HepG2 (cell line): ENCODE measurements around the gene WNK1. TPM values are rescaled to one million over a fixed set of nuclear protein-coding genes. Genes with fewer than 3 reads are reported as not detected.

Experiments used
- ATAC-seq: fragments of 200-7000 bp; cut with Tn5 transposase; 3 replicates; pipeline ENCODE4 v1.9.1; 2020; ENCODE audit warnings: mild to moderate bottlenecking, moderate library complexity
- BruUV-seq: library from RNA; stranded (reverse); fragments of 400-500 nt; replicated peaks from 2 replicates; lab custom pipeline; 2021; lab: Mats Ljungman, UMichigan
- CTCF ChIA-PET: fragments of 300-600 bp; formaldehyde crosslinking; extraction: SDS; loops from one replicate; lab custom pipeline; 2021; ENCODE audit warnings: low total read pairs, inconsistent platforms, low intra/inter-chr PET ratio; lab: Yijun Ruan, JAX
- POLR2A ChIA-PET: fragments of 350-600 bp; sonication (Branson Sonifier 250); formaldehyde crosslinking; loops from one replicate; lab custom pipeline; 2020; ENCODE audit warnings: antibody characterized with exemption, inconsistent platforms; lab: Yijun Ruan, JAX
- DNase-seq: peaks from one replicate; pipeline ENCODE4 v3.0.0-alpha.2; 2015; ENCODE audit warnings: low spot score
- FAIRE-seq: peaks from 3 replicates; lab custom pipeline; 2011; peaks lifted over from hg19 to GRCh38; lab: Jason Lieb, UNC
- H2AFZ ChIP-seq: one replicate; pipeline ENCODE4 v1.6.1; 2011; ENCODE audit warnings: low read length, inconsistent platforms
- H3K27ac ChIP-seq: fragments of 300-600 bp; 3 replicates; pipeline ENCODE4 v1.8.0; 2011; ENCODE audit warnings: mixed run types, mild to moderate bottlenecking, mixed read lengths, low read length, inconsistent platforms; ENCODE audit not compliant: insufficient read depth; ENCODE audit errors: extremely low read length
- H3K27me3 ChIP-seq, 2 experiments: fragments of 200-600 bp in 1 of 2; 2 replicates in 1 of 2; 3 replicates in 1 of 2; pipeline versions ENCODE4 v1.6.0 to v1.8.0; 2011; ENCODE audit warnings: low read length in 2 of 2, mild to moderate bottlenecking in 2 of 2, moderate library complexity in 2 of 2, inconsistent platforms in 1 of 2; ENCODE audit not compliant: insufficient read depth in 2 of 2, control insufficient read depth in 1 of 2
- H3K36me3 ChIP-seq, 2 experiments: fragments of 200-600 bp in 1 of 2; replicated peaks in 1 of 2; 2 replicates in 1 of 2; 3 replicates in 1 of 2; pipeline versions ENCODE4 v1.5.1 to v1.8.0; 2011; ENCODE audit warnings: low read length in 2 of 2, inconsistent platforms in 1 of 2; ENCODE audit not compliant: insufficient read depth in 2 of 2, control insufficient read depth in 1 of 2
- H3K4me1 ChIP-seq: 2 replicates; pipeline ENCODE4 v1.5.1; 2012; ENCODE audit warnings: low read length, inconsistent platforms; ENCODE audit not compliant: insufficient read depth
- H3K4me2 ChIP-seq: 2 replicates; pipeline ENCODE4 v1.6.0; 2011; ENCODE audit warnings: low read depth, low read length, inconsistent platforms
- H3K4me3 ChIP-seq, 3 experiments: fragments of 200-600 bp in 1 of 3; sonication (generic), shearing (Covaris generic) in 1 of 3; replicated peaks in 1 of 3; 2 replicates each; pipeline ENCODE4 v1.5.1; 2011 to 2016; ENCODE audit warnings: low read length in 3 of 3, inconsistent platforms in 2 of 3, low read depth in 2 of 3, mild to moderate bottlenecking in 2 of 3, control low read depth in 1 of 3, mixed read lengths in 1 of 3; ENCODE audit not compliant: insufficient read depth in 1 of 3
- H3K79me2 ChIP-seq: one replicate; pipeline ENCODE4 v1.6.1; 2011; ENCODE audit warnings: low read length, inconsistent platforms; ENCODE audit not compliant: insufficient read depth
- H3K9ac ChIP-seq: 2 replicates; pipeline ENCODE4 v1.6.0; 2011; ENCODE audit warnings: mild to moderate bottlenecking, low read depth, low read length, inconsistent platforms; ENCODE audit not compliant: insufficient read depth
- H3K9me3 ChIP-seq: 2 replicates; pipeline ENCODE4 v1.5.1; 2012; ENCODE audit warnings: mild to moderate bottlenecking, low read length
- H4K20me1 ChIP-seq: 2 replicates; pipeline ENCODE4 v1.6.0; 2011; ENCODE audit warnings: inconsistent platforms, mild to moderate bottlenecking, low read length, moderate library complexity; ENCODE audit not compliant: insufficient read depth
- BHLHE40 ChIP-seq: IDR thresholded peaks from 2 replicates; pipeline ENCODE4 v1.6.1; 2011; ENCODE audit warnings: low read length, improper control_type of control experiment
- E2F5 ChIP-seq: sonication (generic); formaldehyde crosslinking; conservative IDR thresholded peaks from 2 replicates; pipeline ENCODE4 v1.4.0; 2020; ENCODE audit warnings: missing genetic modification reagents
- HMGXB4 ChIP-seq, 2 experiments: sonication (generic) in 1 of 2; formaldehyde crosslinking in 1 of 2; IDR thresholded peaks; 2 replicates each; pipeline versions ENCODE4 v1.4.0 to v1.6.1; 2018 to 2020; ENCODE audit warnings: missing genetic modification reagents in 2 of 2, borderline replicate concordance in 1 of 2, low read depth in 1 of 2, mild to moderate bottlenecking in 1 of 2, missing biosample characterization in 1 of 2
- IRF2 ChIP-seq: IDR thresholded peaks from 2 replicates; pipeline ENCODE4 v1.6.1; 2018; ENCODE audit warnings: missing genetic modification reagents, missing compliant biosample characterization
- JUN ChIP-seq: sonication (generic); formaldehyde crosslinking; IDR thresholded peaks from 2 replicates; pipeline ENCODE4 v1.4.0; 2020; ENCODE audit warnings: mild to moderate bottlenecking, missing genetic modification reagents
- KLF11 ChIP-seq: IDR thresholded peaks from 2 replicates; pipeline ENCODE4 v1.6.1; 2016; ENCODE audit warnings: missing compliant biosample characterization
- LCORL ChIP-seq, 2 experiments: fragments of 450-650 bp in 1 of 2; sonication (generic) in 1 of 2; formaldehyde crosslinking in 1 of 2; IDR thresholded peaks; 2 replicates each; pipeline versions ENCODE4 v1.5.0 to v1.6.1; 2017 to 2020; ENCODE audit warnings: antibody characterized with exemption in 1 of 2, missing genetic modification reagents in 1 of 2
- NFATC3 ChIP-seq: sonication (generic); formaldehyde crosslinking; IDR thresholded peaks from 2 replicates; pipeline ENCODE4 v1.5.1; 2020; ENCODE audit warnings: mild to moderate bottlenecking, missing genetic modification reagents
- RBM22 ChIP-seq: fragments of 200-400 bp; formaldehyde crosslinking; optimal IDR thresholded peaks from 2 replicates; pipeline ENCODE3; 2017; ENCODE audit warnings: mild to moderate bottlenecking, low read length, moderate library complexity
- TRIM22 ChIP-seq: fragments of 450-650 bp; IDR thresholded peaks from 2 replicates; pipeline ENCODE4 v1.6.1; 2017
- ZBTB10 ChIP-seq: sonication (generic); formaldehyde crosslinking; IDR thresholded peaks from 2 replicates; pipeline ENCODE4 v1.4.0; 2020; ENCODE audit warnings: missing genetic modification reagents, borderline replicate concordance
- ZBTB38 ChIP-seq: sonication (generic); formaldehyde crosslinking; IDR thresholded peaks from 2 replicates; pipeline ENCODE4 v1.5.1; 2020; ENCODE audit warnings: mild to moderate bottlenecking, missing genetic modification reagents
- ZBTB44 ChIP-seq: sonication (generic); formaldehyde crosslinking; IDR thresholded peaks from 2 replicates; pipeline ENCODE4 v1.4.0; 2020; ENCODE audit warnings: missing genetic modification reagents
- ZNF160 ChIP-seq: sonication (generic); formaldehyde crosslinking; IDR thresholded peaks from 2 replicates; pipeline ENCODE4 v1.8.0; 2022; ENCODE audit warnings: mild to moderate bottlenecking, inconsistent platforms, missing genetic modification reagents
- ZNF282 ChIP-seq: fragments of 450-650 bp; IDR thresholded peaks from 2 replicates; pipeline ENCODE4 v1.6.1; 2018; ENCODE audit not compliant: partially characterized antibody
- ZNF563 ChIP-seq: sonication (generic); formaldehyde crosslinking; IDR thresholded peaks from 2 replicates; pipeline ENCODE4 v1.8.0; 2022; ENCODE audit warnings: mild to moderate bottlenecking, moderate library complexity, missing genetic modification reagents
- ZNF746 ChIP-seq: sonication (generic); formaldehyde crosslinking; IDR thresholded peaks from 2 replicates; pipeline ENCODE4 v1.8.0; 2022; ENCODE audit warnings: mild to moderate bottlenecking, missing genetic modification reagents
- ZNF775 ChIP-seq: sonication (generic); formaldehyde crosslinking; IDR thresholded peaks from 2 replicates; pipeline ENCODE4 v1.4.0; 2020; ENCODE audit warnings: missing genetic modification reagents, mild to moderate bottlenecking, moderate library complexity, borderline replicate concordance
- whole genome bisulfite sequencing: methylation state at CpG from one replicate; pipeline ENCODE4 v1.1.6; 2017; ENCODE audit warnings: low lambda C conversion rate; 5-methylcytosine and 5-hydroxymethylcytosine counted together
- in situ Hi-C: cut with HindIII; loops from 2 replicates; pipeline ENCODE4 v1.10.0; 2017; ENCODE audit warnings: low pct_unique_long_range_greater_than_20kb; ENCODE audit not compliant: extremely low pct_ligation_motif_present
- intact Hi-C: fragments of 100-400 bp; cut with micrococcal nuclease; formaldehyde crosslinking; loops from one replicate; pipeline ENCODE4 v1.10.0; 2022; ENCODE audit not compliant: unreplicated experiment
- polyA plus RNA-seq, 8 experiments: library from polyadenylated mRNA; depleted of rRNA in 3 of 8; stranded (reverse) in 7 of 8; unstranded in 1 of 8; fragments of >200 nt; fragmentation: Illumina TruSeq in 4 of 8; extraction: Trizol in 4 of 8; gene quantifications; 2 replicates each; pipeline versions ENCODE4 v1.2.1 to v1.2.3, GENCODE V29; 2011 to 2016; ENCODE audit warnings: low read depth in 4 of 8, missing spikeins in 1 of 8, mixed read lengths in 1 of 8; ENCODE audit not compliant: insufficient read depth in 1 of 8
- total RNA-seq, 5 experiments: library from RNA; depleted of rRNA; stranded (reverse); fragments of >200 nt; fragmentation: Illumina TruSeq; extraction: Trizol; gene quantifications; 2 replicates each; pipeline ENCODE4 v1.2.3, GENCODE V29; 2016; ENCODE audit warnings: low read depth in 1 of 5

Gene WNK1
- total and polyA plus RNA-seq, 2 of the 13 experiments (the other 11 are each of a cell fraction or from before 2014, with no cell fraction given), result 31.1 to 54.8 TPM

- ATAC-seq, result no peak
- FAIRE-seq, result no peak
- DNase-seq, result no peak
- intact Hi-C loops (no loop called here), in situ Hi-C loops (no loop called here)
- no peak overlapping the region for H3K4me2 ChIP-seq
- no peak overlapping the region for H3K27ac ChIP-seq
- H3K4me3 ChIP-seq, result no peak overlapping the region
- no TSS peak for BruUV-seq
- CTCF ChIA-PET, result no interaction called here
- POLR2A ChIA-PET, result no interaction called here
- H2AFZ ChIP-seq, result no peak overlapping the region
- WGBS, result 55% methylated on average over 4 of the region's 4 CpGs
- H3K9ac ChIP-seq, result no peak overlapping the region
- no peaks in the 10 kb centered on the region for H3K36me3 ChIP-seq
- H3K79me2 ChIP-seq, result no peaks in the 10 kb centered on the region
- H4K20me1 ChIP-seq, result no peaks in the 10 kb centered on the region
- H3K9me3 ChIP-seq, result no peaks in the 10 kb centered on the region
- H3K4me1 ChIP-seq, result peaks cover 20% of the 10 kb centered on the region
- peaks cover 0 to 4% of the 10 kb centered on the region in 2 experiments; a peak in 1 of 5 replicates for H3K27me3 ChIP-seq
- TF ChIP-seq ZBTB44, result no peak
- TF ChIP-seq TRIM22, result no peak
- no peak for TF ChIP-seq ZNF775 (CRISPR knock-in tag)
- no peak for TF ChIP-seq LCORL (IDR thresholded peaks at IDR 0.05)
- TF ChIP-seq LCORL (CRISPR knock-in tag; IDR thresholded peaks at IDR 0.05), result no peak
- TF ChIP-seq ZNF282, result no peak
- no peak for TF ChIP-seq RBM22
- TF ChIP-seq NFATC3 (CRISPR knock-in tag), result no peak
- no peak for TF ChIP-seq ZBTB10 (CRISPR knock-in tag)
- no peak for TF ChIP-seq E2F5 (CRISPR knock-in tag)
- TF ChIP-seq IRF2, result no peak
- TF ChIP-seq BHLHE40, result no peak
- TF ChIP-seq HMGXB4 (CRISPR knock-in tag; IDR thresholded peaks at IDR 0.05; ENCODE audit: borderline replicate concordance in 1 of 2, low read depth in 1 of 2), result no peak
- no peak for TF ChIP-seq ZNF160
- TF ChIP-seq KLF11 (CRISPR knock-in tag), result no peak
- TF ChIP-seq ZNF746 (CRISPR knock-in tag), result no peak
- TF ChIP-seq ZBTB38 (CRISPR knock-in tag), result no peak
- TF ChIP-seq ZNF563 (CRISPR knock-in tag), result no peak
- no peak for TF ChIP-seq JUN (CRISPR knock-in tag)
These were observed 35.9 kb upstream of the WNK1 start for GRCh38 chr12:716506-716905.
